Activated naive CD4-positive, alpha-beta T cell treated with anti-CD3 and anti-CD28 coated beads for 36 hours (primary cell): ENCODE results near the gene OLFML1. TPM values are rescaled to one million over a fixed set of nuclear protein-coding genes. Genes with fewer than 3 reads are reported as not detected.
"Not testable (repeated sequence)": the region's sequence is repeated elsewhere in the genome, so short reads cannot be mapped to it uniquely, and the experiment has no call there.

ENCODE experiments used
- CTCF ChIA-PET: fragments of 350-600 bp; sonication (Branson Sonifier 250); formaldehyde crosslinking; loops from one replicate; lab custom pipeline; 2021; ENCODE audit warnings: antibody characterized with exemption; lab: Charles Lee
- DNase-seq: peaks from one replicate; pipeline ENCODE4 v3.0.0-alpha.2; 2020
- H3K27ac Mint-ChIP-seq: one replicate; pipeline ENCODE4 v1.8.0; 2021; ENCODE audit warnings: mild to moderate bottlenecking, mixed read lengths
- H3K27me3 Mint-ChIP-seq: one replicate; pipeline ENCODE4 v1.8.0; 2021; ENCODE audit warnings: low read depth, mixed read lengths
- H3K36me3 Mint-ChIP-seq: one replicate; pipeline ENCODE4 v1.8.0; 2021; ENCODE audit warnings: low read depth, mixed read lengths
- H3K4me1 Mint-ChIP-seq: one replicate; pipeline ENCODE4 v1.8.0; 2021; ENCODE audit warnings: low read depth, mixed read lengths
- H3K4me3 Mint-ChIP-seq: one replicate; pipeline ENCODE4 v1.8.0; 2021; ENCODE audit warnings: mild to moderate bottlenecking, moderate library complexity, mixed read lengths
- H3K9me3 Mint-ChIP-seq: one replicate; pipeline ENCODE4 v1.8.0; 2021; ENCODE audit warnings: mixed read lengths
- intact Hi-C: fragments of 100-400 bp; cut with micrococcal nuclease; formaldehyde crosslinking; loops from one replicate; pipeline ENCODE4 v1.15.1; 2023
- total RNA-seq, 2 experiments: library from RNA; stranded (reverse); gene quantifications; one replicate each; pipeline ENCODE4 v1.2.3, GENCODE V29; 2021

Gene OLFML1
- total RNA-seq, 2 experiments from 2014 or later: not detected

GRCh38 chr11:7515447-7515886, 30.2 kb downstream of the OLFML1 start:
- peaks cover 8% of the 10 kb centered on the region for H3K9me3 Mint-ChIP-seq
- no peaks in the 10 kb centered on the region for H3K27me3 Mint-ChIP-seq
- intact Hi-C loops: loop anchor here (10.0 kb wide), 3 partner anchors 771 to 1281 kb away; partner anchors contain the start of genes CNGA4, FHIP1B, ILK and RRP8
- peak overlapping the region; percentile 32 for H3K4me3 Mint-ChIP-seq
- peaks cover 48% of the 10 kb centered on the region for H3K4me1 Mint-ChIP-seq
- DNase-seq: no peak
- no peaks in the 10 kb centered on the region for H3K36me3 Mint-ChIP-seq
- no peak overlapping the region for H3K27ac Mint-ChIP-seq
- CTCF ChIA-PET: interaction anchor here (1.4 to 1.5 kb wide), 2 partner anchors 33 to 37 kb away, joined by 3 to 4 read pairs; no protein-coding TSS in a partner anchor

DNA sequence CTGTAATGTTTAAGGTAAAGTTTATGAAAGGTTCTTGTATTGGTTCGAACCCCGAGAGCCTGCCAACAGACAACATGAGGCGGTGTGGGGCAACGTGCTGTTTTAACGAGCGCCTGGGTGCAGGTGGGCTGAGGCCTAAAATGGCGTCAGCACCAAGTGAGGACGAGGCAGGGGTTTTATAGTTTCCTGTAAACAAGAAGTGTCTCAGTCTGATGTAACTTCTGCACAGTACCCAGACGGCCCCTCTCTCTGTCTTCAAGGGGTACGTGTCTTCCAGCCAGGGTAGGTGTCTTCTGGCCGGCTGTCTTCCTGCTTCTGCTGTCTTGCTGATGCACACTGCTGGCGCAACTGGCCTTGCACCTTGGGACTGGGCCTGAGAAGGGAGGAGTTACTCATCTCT, 31.2 kb downstream of the OLFML1 start:
- Mint-ChIP-seq H3K4me3 (peak overlapping the region; percentile 7), H3K27ac (peak overlapping the region; percentile 75), H3K4me1 (peaks cover 44% of the 10 kb centered on the region), H3K9me3 (peaks cover 8% of the 10 kb centered on the region), H3K27me3 (no peaks in the 10 kb centered on the region), H3K36me3 (no peaks in the 10 kb centered on the region)
- intact Hi-C loops: loop anchor here (10.0 kb wide), 3 partner anchors 772 to 1282 kb away; partner anchors contain the start of genes CNGA4, FHIP1B, ILK and RRP8
- CTCF ChIA-PET: no interaction called here
- DNase-seq: peak; percentile 31

GRCh38 chr11:7517743-7518142, 32.4 kb downstream of the OLFML1 start:
- not testable (repeated sequence) for H3K27ac Mint-ChIP-seq
- intact Hi-C loops: loop anchor here (10.0 kb wide), 3 partner anchors 773 to 1283 kb away; partner anchors contain the start of genes CNGA4, FHIP1B, ILK and RRP8

DNA sequence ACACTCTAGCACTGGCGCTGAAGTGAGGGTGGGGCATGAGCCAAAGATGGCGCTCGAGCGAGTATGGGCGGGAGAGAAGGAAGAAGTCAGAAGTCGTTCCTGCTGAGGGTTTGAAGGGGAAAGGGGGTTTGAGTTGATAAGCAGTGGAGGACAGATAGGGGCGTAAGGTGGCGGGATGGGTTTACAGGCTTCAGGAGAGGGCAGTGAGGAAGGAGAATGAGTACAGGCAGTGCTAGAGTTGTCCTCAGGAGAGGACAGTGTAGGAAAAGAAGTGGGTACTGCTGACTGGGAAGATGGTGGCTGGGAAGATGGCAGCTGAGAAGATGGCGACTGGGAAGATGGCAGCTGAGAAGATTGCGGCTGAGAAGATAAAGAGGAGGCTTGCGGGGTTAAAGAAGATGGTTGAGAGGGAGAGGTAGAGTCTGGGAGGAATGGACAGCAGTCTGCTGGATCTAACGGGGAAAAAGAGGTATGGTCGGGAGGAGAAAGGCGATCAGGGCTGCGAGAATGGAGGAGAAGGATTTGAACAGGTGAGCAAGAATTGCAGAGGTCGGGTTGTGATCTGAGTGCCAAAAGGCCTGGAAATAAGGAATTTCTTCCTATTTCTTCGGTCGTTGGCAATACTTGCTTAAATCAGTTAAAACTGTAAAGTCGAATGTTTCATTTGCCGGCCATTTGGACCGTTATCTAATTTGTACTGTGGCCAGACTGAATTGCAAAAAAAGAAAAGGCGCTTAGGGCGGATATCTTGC, 33.7 kb downstream of the OLFML1 start:
- intact Hi-C loops: loop anchor here (10.0 kb wide), 3 partner anchors 774 to 1284 kb away; partner anchors contain the start of genes CNGA4, FHIP1B, ILK and RRP8
- DNase-seq: no peak
- peaks cover 8% of the 10 kb centered on the region for H3K9me3 Mint-ChIP-seq
- H3K4me1 Mint-ChIP-seq: peaks cover 39% of the 10 kb centered on the region
- H3K27ac Mint-ChIP-seq: peak overlapping the region; percentile 14
- H3K36me3 Mint-ChIP-seq: no peaks in the 10 kb centered on the region
- CTCF ChIA-PET: no interaction called here
- H3K4me3 Mint-ChIP-seq: no peak overlapping the region
- no peaks in the 10 kb centered on the region for H3K27me3 Mint-ChIP-seq

More at GRCh38 chr11:7517743-7518142, 32.4 kb downstream of the OLFML1 start:
- H3K4me3 Mint-ChIP-seq, H3K9me3 Mint-ChIP-seq, H3K27me3 Mint-ChIP-seq, DNase-seq, H3K36me3 Mint-ChIP-seq, CTCF ChIA-PET: not testable (repeated sequence)
- H3K4me1 Mint-ChIP-seq: peaks cover 33% of the 10 kb centered on the region

GRCh38 chr11:7520011-7520942, 35.0 kb downstream of the OLFML1 start:
- H3K27me3 Mint-ChIP-seq: no peaks in the 10 kb centered on the region
- H3K9me3 Mint-ChIP-seq: peaks cover 8% of the 10 kb centered on the region
- peak overlapping the region; percentile 14 for H3K4me3 Mint-ChIP-seq
- DNase-seq: no peak
- intact Hi-C loops: loop anchor here (2.0 to 5.0 kb wide), 2 partner anchors 19 to 1103 kb away; partner anchors contain the start of gene APBB1
- no peaks in the 10 kb centered on the region for H3K36me3 Mint-ChIP-seq
- CTCF ChIA-PET: interaction anchor here (1.0 to 3.4 kb wide), 7 partner anchors 8 to 466 kb away, joined by 3 to 21 read pairs (median 4); partner anchors contain the start of gene PPFIBP2
- H3K4me1 Mint-ChIP-seq: peaks cover 47% of the 10 kb centered on the region
- no peak overlapping the region for H3K27ac Mint-ChIP-seq

DNA sequence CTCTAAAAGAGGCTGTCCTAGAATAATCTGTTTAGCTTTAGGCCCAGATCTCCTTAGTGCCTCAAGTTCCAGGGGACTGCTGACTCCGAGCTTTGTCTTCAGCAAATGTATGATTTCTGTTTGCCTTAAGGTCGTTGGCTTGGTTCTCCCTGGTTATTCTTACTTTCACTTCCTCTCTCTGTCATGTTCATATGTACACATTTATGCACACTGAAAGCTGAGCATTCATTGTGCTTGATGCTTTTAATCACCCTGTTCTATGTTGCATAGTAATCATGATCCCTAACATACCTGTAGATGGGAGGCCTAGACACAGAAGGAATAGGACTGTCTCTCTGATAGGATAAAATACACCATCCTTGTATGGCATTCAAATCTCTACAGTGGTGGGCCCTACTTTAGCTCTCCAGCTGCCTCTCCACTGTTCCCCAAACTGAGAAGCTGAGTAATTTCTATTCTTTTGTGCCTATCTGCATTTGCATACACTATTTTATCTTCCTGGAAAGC, 35.7 kb downstream of the OLFML1 start:
- Mint-ChIP-seq H3K36me3 (no peaks in the 10 kb centered on the region), H3K27ac (no peak overlapping the region), H3K27me3 (no peaks in the 10 kb centered on the region), H3K4me3 (no peak overlapping the region), H3K9me3 (peaks cover 8% of the 10 kb centered on the region), H3K4me1 (peaks cover 45% of the 10 kb centered on the region)
- no peak for DNase-seq
- intact Hi-C loops: loop anchor here (1.0 to 5.0 kb wide), 3 partner anchors 8 to 1104 kb away; partner anchors contain the start of gene APBB1
- CTCF ChIA-PET: interaction anchor here (0.8 to 3.4 kb wide), 8 partner anchors 9 to 465 kb away, joined by 3 to 21 read pairs (median 4); partner anchors contain the start of gene PPFIBP2

DNA sequence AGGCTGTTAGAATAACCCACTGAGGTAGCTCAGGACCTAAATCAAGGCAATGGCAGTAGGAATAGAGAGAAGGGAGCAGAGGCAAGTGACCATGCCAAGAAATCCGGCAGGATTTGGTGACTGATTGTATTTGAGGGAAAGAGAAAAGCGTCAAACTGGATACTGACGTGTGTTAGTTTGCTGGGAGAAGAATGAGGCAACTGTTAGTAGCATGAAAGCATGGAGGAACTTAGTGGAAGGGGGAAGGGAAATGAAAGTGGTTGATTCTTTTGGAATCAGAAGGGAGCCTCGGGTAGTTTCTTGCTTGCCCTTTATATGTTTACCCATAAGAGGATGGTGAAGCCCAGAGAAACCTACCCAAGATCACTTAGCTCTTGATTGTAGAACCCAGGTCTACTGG, 36.8 kb downstream of the OLFML1 start:
- intact Hi-C loops: loop anchor here (5.0 kb wide), 1 partner anchor 1105 kb away; the partner anchor contains the start of gene APBB1
- CTCF ChIA-PET: interaction anchor here (1.1 to 3.4 kb wide), 4 partner anchors 9 to 149 kb away, joined by 3 to 21 read pairs (median 5); partner anchors contain the start of gene PPFIBP2
- no peak overlapping the region for H3K27ac Mint-ChIP-seq
- no peaks in the 10 kb centered on the region for H3K27me3 Mint-ChIP-seq
- H3K4me1 Mint-ChIP-seq: peaks cover 44% of the 10 kb centered on the region
- H3K36me3 Mint-ChIP-seq: no peaks in the 10 kb centered on the region
- no peak for DNase-seq
- H3K9me3 Mint-ChIP-seq: peaks cover 5% of the 10 kb centered on the region
- no peak overlapping the region for H3K4me3 Mint-ChIP-seq

DNA sequence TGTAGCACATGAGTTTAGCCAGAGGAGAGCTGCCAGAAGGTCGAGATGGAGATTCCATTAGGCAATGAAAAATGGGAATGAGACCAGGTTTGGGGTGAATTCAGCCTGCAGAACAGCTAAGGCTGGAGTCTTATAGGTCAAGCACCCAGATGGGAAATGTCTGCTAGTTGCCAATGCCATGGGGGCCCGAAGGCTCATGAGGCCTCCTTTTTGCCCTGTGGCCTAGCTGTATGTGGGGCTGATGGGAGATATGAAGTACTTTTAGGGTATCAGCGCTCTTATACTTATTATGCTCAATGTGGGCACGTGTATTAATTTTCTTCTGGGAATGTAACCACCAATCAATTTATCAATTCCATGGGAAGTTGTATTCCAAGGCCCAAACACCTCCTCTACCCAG, 37.2 kb downstream of the OLFML1 start:
- CTCF ChIA-PET: interaction anchor here (1.1 to 3.4 kb wide), 2 partner anchors 10 to 23 kb away, joined by 3 to 21 read pairs; partner anchors contain the start of gene PPFIBP2
- Mint-ChIP-seq H3K4me3 (no peak overlapping the region), H3K27ac (no peak overlapping the region), H3K9me3 (peaks cover 4% of the 10 kb centered on the region), H3K4me1 (peaks cover 44% of the 10 kb centered on the region), H3K27me3 (no peaks in the 10 kb centered on the region), H3K36me3 (no peaks in the 10 kb centered on the region)
- DNase-seq: no peak
- intact Hi-C loops: loop anchor here (5.0 kb wide), 1 partner anchor 1105 kb away; the partner anchor contains the start of gene APBB1

DNA sequence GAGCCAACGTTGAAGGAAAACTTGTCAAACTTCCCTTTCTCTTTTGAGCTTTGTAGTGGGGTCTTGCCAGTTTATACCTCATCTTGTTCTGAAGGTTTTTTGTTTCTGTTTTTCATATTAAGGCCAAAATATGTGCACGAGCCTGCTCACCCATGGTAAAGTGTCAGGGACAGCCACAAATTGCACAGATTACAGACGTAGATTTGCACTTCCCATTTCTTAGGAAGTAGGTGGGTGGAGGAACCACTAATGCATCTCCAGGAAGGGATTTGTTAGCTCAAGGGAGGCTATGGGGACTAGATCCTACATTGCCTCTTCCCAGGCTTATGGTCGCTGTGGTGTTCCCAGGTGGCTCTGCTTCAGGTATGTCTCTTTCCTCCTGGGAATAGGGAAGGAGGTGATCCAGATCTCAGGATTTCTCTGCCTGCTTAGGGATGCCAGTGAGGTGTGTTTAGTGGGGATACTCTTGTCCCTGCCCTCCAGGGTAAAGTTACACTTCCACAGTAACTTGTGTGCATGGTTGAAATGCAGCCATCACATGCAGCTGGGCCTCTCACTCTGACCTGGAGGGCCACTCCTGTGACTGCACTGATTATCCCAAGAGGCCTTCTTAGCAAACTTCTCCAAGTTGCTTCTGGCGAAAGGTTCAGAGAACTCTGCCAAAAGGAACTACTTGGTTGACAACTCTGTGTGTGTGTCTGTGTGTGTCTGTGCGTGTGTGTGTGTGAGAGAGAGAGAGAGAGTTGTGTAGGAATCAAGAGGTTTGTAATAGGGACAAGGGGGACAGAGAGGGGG, 38.3 kb downstream of the OLFML1 start:
- peaks cover 50% of the 10 kb centered on the region for H3K4me1 Mint-ChIP-seq
- intact Hi-C loops: loop anchor here (5.0 kb wide), 1 partner anchor 1106 kb away; the partner anchor contains the start of gene APBB1
- no peak overlapping the region for H3K27ac Mint-ChIP-seq
- no peaks in the 10 kb centered on the region for H3K36me3 Mint-ChIP-seq
- no peak for DNase-seq
- H3K27me3 Mint-ChIP-seq: no peaks in the 10 kb centered on the region
- no peak overlapping the region for H3K4me3 Mint-ChIP-seq
- peaks cover 2% of the 10 kb centered on the region for H3K9me3 Mint-ChIP-seq
- CTCF ChIA-PET: interaction anchor here (3.4 kb wide), 1 partner anchor 11 kb away, joined by 21 read pairs; the partner anchor contains the start of gene PPFIBP2

- CTCF ChIA-PET: interaction anchor here (0.9 kb wide), 1 partner anchor 11 kb away, joined by 3 read pairs; the partner anchor contains the start of gene PPFIBP2
- intact Hi-C loops: loop anchor here (5.0 kb wide), 1 partner anchor 1107 kb away; the partner anchor contains the start of gene APBB1
- DNase-seq: no peak
- H3K27me3 Mint-ChIP-seq: no peaks in the 10 kb centered on the region
- no peak overlapping the region for H3K4me3 Mint-ChIP-seq
- no peaks in the 10 kb centered on the region for H3K36me3 Mint-ChIP-seq
- no peak overlapping the region for H3K27ac Mint-ChIP-seq
- no peaks in the 10 kb centered on the region for H3K9me3 Mint-ChIP-seq
- H3K4me1 Mint-ChIP-seq: peaks cover 60% of the 10 kb centered on the region
Measured at GRCh38 chr11:7524462-7525235, 39.3 kb downstream of the OLFML1 start.
